Activated CD4-positive, alpha-beta memory T cell treated with anti-CD3 and anti-CD28 coated beads for 36 hours (primary cell): ENCODE results near the gene KRT6B. TPM values are rescaled to one million over a fixed set of nuclear protein-coding genes. Genes with fewer than 3 reads are reported as not detected.

Source experiments
- CTCF ChIA-PET: fragments of 350-600 bp; sonication (Branson Sonifier 250); formaldehyde crosslinking; loops from one replicate; lab custom pipeline; 2021; ENCODE audit warnings: antibody characterized with exemption, inconsistent platforms; lab: Charles Lee
- POLR2A ChIA-PET: fragments of 350-600 bp; sonication (Branson Sonifier 250); formaldehyde crosslinking; loops from one replicate; lab custom pipeline; 2021; ENCODE audit warnings: antibody characterized with exemption; lab: Charles Lee
- DNase-seq: peaks from one replicate; pipeline ENCODE4 v3.0.0-alpha.2; 2020
- H3K27ac Mint-ChIP-seq: one replicate; pipeline ENCODE4 v1.8.0; 2021; ENCODE audit warnings: mixed read lengths
- H3K27me3 Mint-ChIP-seq: one replicate; pipeline ENCODE4 v1.8.0; 2021; ENCODE audit warnings: mixed read lengths
- H3K36me3 Mint-ChIP-seq: one replicate; pipeline ENCODE4 v1.8.0; 2021; ENCODE audit warnings: mixed read lengths
- H3K4me1 Mint-ChIP-seq: one replicate; pipeline ENCODE4 v1.8.0; 2021; ENCODE audit warnings: low read depth, mixed read lengths
- H3K4me3 Mint-ChIP-seq: one replicate; pipeline ENCODE4 v1.8.0; 2021; ENCODE audit warnings: mild to moderate bottlenecking, mixed read lengths
- H3K9me3 Mint-ChIP-seq: one replicate; pipeline ENCODE4 v1.8.0; 2021; ENCODE audit warnings: mixed read lengths
- intact Hi-C: fragments of 100-400 bp; cut with micrococcal nuclease; formaldehyde crosslinking; loops from one replicate; pipeline ENCODE4 v1.15.1; 2023
- total RNA-seq, 2 experiments: library from RNA; stranded (reverse); gene quantifications; one replicate each; pipeline ENCODE4 v1.2.3, GENCODE V29; 2021

Gene KRT6B
- total RNA-seq, 2 experiments from 2014 or later, result not detected

DNA sequence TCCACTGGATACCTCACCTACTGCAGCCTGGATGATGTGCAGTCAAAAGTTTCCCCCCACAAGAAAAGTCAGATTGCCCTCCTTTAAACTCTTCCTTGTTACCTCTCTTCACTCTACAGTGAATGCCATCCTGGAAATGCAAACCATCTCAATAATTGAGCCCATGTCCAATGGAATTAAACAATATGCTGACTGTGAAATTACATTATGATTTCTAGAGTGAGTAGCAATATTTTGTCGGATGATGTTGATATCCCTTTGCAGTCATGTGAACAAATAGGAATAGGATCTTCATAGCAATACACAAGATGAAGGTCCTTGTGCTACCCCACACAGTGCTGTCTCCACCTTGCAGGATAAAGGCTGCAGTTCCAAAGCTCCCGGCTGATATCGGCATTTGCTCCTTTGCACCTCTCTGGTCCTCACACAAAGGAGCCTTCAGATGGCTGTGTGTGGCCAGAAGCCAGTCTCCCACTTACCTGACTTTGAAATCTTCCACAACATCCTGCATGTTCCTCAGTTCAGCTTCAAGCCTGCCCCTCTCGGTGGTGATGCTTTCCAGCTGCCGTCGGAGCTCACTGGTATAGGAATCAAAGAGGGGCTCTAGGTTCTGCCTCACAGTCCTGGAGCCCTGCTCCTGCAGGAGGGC lies 19.3 kb downstream of the KRT6B start:
- H3K36me3 Mint-ChIP-seq, result no peaks in the 10 kb centered on the region
- no peaks in the 10 kb centered on the region for H3K9me3 Mint-ChIP-seq
- H3K4me3 Mint-ChIP-seq, result no peak overlapping the region
- H3K27me3 Mint-ChIP-seq, result peaks cover 11% of the 10 kb centered on the region
- H3K27ac Mint-ChIP-seq, result no peak overlapping the region
- CTCF ChIA-PET, result no interaction called here
- intact Hi-C loops, result no loop called here
- POLR2A ChIA-PET, result no interaction called here
- DNase-seq, result no peak
- H3K4me1 Mint-ChIP-seq, result no peaks in the 10 kb centered on the region

DNA sequence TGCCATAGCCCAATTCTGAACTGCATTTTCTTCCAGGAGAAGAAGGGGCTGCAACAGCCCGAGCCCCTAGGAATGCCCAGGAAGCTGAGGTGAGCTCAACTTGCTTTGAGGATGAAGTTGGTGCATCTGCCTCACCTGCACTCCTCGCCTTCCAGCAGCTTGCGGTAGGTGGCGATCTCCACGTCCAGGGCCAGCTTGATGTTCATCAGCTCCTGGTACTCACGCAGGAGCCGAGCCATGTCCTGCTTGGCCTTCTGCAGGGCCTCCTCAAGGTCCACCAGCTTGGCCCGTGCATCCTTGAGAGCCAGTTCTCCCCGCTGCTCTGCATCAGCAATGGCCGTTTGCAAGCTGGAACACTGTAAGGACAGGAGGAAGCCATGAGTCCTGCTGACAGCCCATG lies 23.8 kb downstream of the KRT6B start:
- H3K27ac Mint-ChIP-seq, result no peak overlapping the region
- peaks cover 12% of the 10 kb centered on the region for H3K27me3 Mint-ChIP-seq
- CTCF ChIA-PET, result interaction anchor here (0.6 to 2.2 kb wide), 4 partner anchors 33 to 452 kb away, joined by 3 to 8 read pairs (median 4); no protein-coding TSS in a partner anchor
- POLR2A ChIA-PET, result no interaction called here
- no peaks in the 10 kb centered on the region for H3K4me1 Mint-ChIP-seq
- H3K36me3 Mint-ChIP-seq, result no peaks in the 10 kb centered on the region
- H3K4me3 Mint-ChIP-seq, result no peak overlapping the region
- no peak for DNase-seq
- intact Hi-C loops, result no loop called here
- H3K9me3 Mint-ChIP-seq, result no peaks in the 10 kb centered on the region

DNA sequence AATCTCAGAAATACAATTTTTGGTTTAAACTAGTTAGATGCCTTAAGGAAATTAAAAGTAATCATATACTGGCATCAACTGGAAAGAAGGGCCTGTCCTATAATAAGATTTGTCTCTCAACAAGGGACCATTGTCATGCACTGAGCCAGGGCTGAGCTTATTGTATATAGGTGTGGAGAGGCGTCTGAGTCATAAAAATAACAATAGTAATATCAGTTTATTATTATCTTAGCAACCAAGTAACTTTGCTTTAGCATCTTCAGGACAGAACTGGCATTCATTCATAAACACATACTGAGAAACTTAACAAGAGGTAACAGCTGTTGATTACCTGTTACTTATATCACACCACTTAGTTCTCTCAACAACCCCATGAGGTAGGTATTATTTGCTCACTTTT lies 24.9 kb downstream of the KRT6B start:
- ChIA-PET POLR2A (no interaction called here), CTCF (interaction anchor here (1.4 to 2.2 kb wide), 2 partner anchors 32 to 453 kb away, joined by 3 to 8 read pairs; no protein-coding TSS in a partner anchor)
- Mint-ChIP-seq H3K27ac (no peak overlapping the region), H3K4me3 (no peak overlapping the region), H3K27me3 (peaks cover 8% of the 10 kb centered on the region), H3K9me3 (no peaks in the 10 kb centered on the region), H3K4me1 (no peaks in the 10 kb centered on the region), H3K36me3 (no peaks in the 10 kb centered on the region)
- intact Hi-C loops, result no loop called here
- DNase-seq, result no peak

DNA sequence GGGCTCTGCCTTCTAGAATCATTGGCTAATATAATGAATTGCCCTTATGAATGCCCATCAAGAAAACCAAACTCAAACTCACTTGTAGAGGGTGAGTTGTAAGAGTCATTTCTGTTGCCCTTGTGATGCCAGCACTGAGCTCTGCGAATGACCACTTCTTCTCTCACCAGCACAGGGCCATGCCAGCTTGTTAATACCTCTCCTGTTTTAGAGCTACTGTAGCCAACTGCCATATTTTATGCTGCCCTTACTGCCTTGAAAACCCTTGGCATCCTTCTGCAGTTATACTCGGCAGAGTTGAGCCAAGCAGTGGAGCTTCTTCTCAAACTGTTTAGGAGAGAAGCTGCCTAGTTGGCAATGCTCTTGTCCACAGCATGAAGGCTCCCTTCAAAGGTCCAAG lies 25.9 kb downstream of the KRT6B start:
- ChIA-PET CTCF (no interaction called here), POLR2A (no interaction called here)
- intact Hi-C loops, result no loop called here
- Mint-ChIP-seq H3K4me3 (no peak overlapping the region), H3K27ac (no peak overlapping the region), H3K27me3 (peaks cover 7% of the 10 kb centered on the region), H3K9me3 (no peaks in the 10 kb centered on the region), H3K36me3 (no peaks in the 10 kb centered on the region), H3K4me1 (no peaks in the 10 kb centered on the region)
- DNase-seq, result no peak

DNA sequence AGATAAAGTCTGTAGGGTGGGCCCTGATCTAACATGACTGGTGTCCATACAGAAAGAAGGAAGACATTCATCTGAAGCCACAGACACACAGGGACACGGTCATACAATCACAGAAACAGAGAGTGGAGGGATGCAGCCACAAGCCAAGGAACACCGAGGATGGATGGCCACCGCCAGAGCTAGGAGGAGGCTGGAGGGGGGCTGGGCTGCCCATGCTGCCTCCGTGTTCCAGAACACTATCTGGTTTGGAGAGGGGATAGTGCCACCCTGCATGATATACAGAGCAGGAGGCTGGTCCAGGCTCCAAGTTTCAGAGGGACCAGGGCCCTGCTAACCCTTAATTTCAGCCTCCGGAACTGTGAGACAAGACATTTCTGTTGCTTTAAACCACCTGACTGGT lies 26.5 kb downstream of the KRT6B start:
- Mint-ChIP-seq H3K27me3 (peaks cover 7% of the 10 kb centered on the region), H3K4me1 (no peaks in the 10 kb centered on the region), H3K36me3 (no peaks in the 10 kb centered on the region), H3K9me3 (no peaks in the 10 kb centered on the region), H3K4me3 (no peak overlapping the region), H3K27ac (no peak overlapping the region)
- no peak for DNase-seq
- ChIA-PET POLR2A (no interaction called here), CTCF (no interaction called here)
- intact Hi-C loops, result no loop called here

DNA sequence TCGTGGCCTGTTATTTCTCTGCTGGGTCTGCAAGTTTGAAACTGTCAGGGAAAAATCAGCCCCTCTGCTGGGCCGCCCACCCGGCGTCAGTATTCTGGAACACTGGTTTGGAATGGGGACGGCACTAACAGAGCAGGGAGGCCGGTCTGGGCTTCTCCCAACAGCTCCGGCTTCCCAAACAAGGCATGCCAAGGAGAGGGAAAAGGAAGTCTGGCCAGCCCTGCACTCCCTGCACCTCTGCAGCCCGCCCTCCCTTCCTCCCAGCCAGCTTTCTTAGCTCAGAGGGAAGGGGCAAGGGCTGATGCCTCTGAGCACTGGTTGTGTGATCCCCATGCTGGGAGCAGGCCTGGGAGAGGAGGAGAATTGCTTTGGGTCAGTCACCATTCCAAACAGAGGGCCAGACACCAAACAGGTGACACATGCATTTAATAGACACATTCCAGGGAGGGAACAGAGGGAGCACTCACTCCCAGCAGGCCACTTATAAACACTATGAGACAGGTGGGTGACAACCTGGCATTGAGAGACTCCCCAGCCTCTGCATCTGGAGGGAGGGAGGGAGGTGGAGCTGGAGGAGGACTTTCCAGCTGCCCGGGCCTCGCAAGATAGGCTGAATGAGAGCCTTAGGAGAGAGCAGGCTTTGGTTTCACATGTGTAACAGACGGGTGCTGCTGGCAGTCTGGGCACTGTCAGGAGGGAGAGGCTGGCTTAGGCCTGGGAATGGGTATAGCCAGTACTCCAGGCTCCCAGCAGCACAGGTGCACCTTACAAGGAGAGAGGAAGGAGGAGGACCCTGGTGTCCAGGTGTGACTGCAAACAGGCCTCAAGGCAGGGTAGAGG lies 28.1 kb downstream of the KRT6B start:
- ChIA-PET POLR2A (no interaction called here), CTCF (no interaction called here)
- H3K4me3 Mint-ChIP-seq, result no peak overlapping the region
- no peaks in the 10 kb centered on the region for H3K4me1 Mint-ChIP-seq
- no peak overlapping the region for H3K27ac Mint-ChIP-seq
- H3K9me3 Mint-ChIP-seq, result no peaks in the 10 kb centered on the region
- intact Hi-C loops, result no loop called here
- no peak for DNase-seq
- H3K36me3 Mint-ChIP-seq, result no peaks in the 10 kb centered on the region
- peaks cover 7% of the 10 kb centered on the region for H3K27me3 Mint-ChIP-seq

DNA sequence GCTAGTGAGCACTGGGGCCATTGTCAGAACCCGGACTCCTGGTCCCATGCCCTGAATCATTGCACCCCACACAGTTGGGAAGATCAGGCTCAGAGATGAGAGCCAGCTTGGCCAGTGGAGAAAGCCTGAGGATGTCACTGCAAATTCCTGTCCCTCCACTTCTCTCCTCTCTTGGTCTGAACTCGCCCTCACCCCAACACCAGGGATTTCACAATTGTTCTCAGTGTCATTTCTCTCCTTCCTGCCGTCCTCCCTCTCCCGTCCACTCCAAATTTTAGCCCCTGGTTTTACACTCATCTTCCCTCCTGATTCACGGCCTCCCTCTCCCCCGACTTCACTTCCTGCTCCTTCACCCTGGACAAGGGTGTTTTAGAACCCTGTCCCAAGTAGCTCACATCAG lies 28.9 kb downstream of the KRT6B start:
- Mint-ChIP-seq H3K4me1 (no peaks in the 10 kb centered on the region), H3K4me3 (no peak overlapping the region), H3K27ac (no peak overlapping the region), H3K9me3 (no peaks in the 10 kb centered on the region), H3K27me3 (peaks cover 7% of the 10 kb centered on the region), H3K36me3 (no peaks in the 10 kb centered on the region)
- intact Hi-C loops, result no loop called here
- POLR2A ChIA-PET, result no interaction called here
- no peak for DNase-seq
- CTCF ChIA-PET, result no interaction called here

DNA sequence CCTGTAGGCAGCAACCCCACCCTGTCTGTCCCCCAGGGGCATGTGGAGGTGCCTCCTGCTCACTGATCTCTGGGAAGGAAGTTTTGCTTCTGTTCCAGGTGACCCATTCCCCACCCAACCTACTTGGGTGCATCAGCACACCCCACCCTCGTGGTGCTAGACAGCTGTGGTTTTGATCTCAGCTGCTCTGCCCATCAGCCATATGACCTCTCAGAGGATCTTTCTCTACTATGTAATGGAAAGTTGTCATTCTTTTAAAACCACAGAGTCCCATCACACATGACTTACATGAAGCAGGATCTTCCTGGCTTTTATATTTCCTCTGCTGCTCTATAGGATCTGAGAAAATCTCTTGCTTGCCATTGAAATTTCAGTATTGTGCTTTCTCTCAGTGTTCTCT lies 32.3 kb downstream of the KRT6B start:
- H3K4me3 Mint-ChIP-seq, result no peak overlapping the region

DNA sequence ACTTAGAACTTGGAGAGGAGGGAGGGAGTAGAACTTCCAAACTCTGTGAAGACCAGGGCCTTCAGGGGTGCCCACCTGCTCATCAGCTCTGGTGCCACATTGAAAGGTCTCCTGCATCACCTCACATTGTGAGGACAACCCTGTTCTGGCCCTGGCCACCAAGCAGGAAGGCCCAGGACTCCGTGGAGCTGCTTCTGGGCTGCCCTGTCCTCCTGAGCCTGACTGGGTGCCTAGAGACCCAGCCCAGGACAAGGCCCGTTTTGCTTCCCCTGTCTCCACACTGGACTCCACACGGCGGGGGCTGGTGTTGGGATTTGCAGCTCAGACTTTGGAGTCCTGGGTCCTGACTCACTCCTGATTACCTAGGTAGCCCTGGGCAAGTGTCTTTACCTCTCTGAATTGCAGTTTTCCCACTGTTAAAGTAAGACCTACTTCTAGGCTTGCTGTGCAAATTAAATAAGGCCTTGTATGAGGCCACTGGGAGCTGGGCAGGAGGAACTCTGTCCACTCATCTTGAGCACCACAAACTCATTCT lies 33.3 kb downstream of the KRT6B start:
- Mint-ChIP-seq H3K9me3 (no peaks in the 10 kb centered on the region), H3K27ac (no peak overlapping the region), H3K36me3 (no peaks in the 10 kb centered on the region), H3K4me3 (no peak overlapping the region), H3K27me3 (peaks cover 9% of the 10 kb centered on the region), H3K4me1 (no peaks in the 10 kb centered on the region)
- DNase-seq, result no peak
- intact Hi-C loops, result no loop called here
- POLR2A ChIA-PET, result no interaction called here
- CTCF ChIA-PET, result interaction anchor here (0.9 kb wide), 1 partner anchor 461 kb away, joined by 3 read pairs; no protein-coding TSS in a partner anchor

More for the DNA sequence above, 32.3 kb downstream of the KRT6B start:
- Mint-ChIP-seq H3K9me3 (no peaks in the 10 kb centered on the region), H3K36me3 (no peaks in the 10 kb centered on the region), H3K4me1 (no peaks in the 10 kb centered on the region), H3K27me3 (peaks cover 7% of the 10 kb centered on the region), H3K27ac (no peak overlapping the region)
- ChIA-PET CTCF (interaction anchor here (0.9 kb wide), 1 partner anchor 459 kb away, joined by 3 read pairs; no protein-coding TSS in a partner anchor), POLR2A (no interaction called here)
- DNase-seq, result no peak
- intact Hi-C loops, result no loop called here

DNA sequence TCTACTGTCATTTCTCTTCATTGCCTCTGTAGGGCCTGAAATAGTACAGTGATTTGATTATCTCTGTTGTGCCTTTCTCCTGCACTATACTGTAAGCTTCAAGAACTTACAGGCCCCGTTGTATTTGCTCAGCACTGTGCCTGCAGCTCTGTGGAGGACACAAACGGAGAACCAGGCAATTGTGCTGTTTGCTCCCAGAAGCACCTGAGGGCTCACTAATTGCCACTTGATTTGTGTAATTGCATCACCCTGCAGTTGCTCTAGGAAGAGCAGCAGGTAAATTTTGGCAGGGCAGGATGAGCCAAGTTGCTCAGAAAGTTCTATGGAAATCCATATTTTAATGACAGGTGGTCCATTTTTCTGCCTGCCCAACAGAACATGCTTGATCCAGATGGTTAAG lies 34.2 kb downstream of the KRT6B start:
- ChIA-PET POLR2A (no interaction called here), CTCF (no interaction called here)
- Mint-ChIP-seq H3K4me1 (no peaks in the 10 kb centered on the region), H3K27ac (no peak overlapping the region), H3K9me3 (no peaks in the 10 kb centered on the region), H3K4me3 (no peak overlapping the region), H3K27me3 (peaks cover 10% of the 10 kb centered on the region), H3K36me3 (no peaks in the 10 kb centered on the region)
- no peak for DNase-seq
- intact Hi-C loops, result no loop called here

DNA sequence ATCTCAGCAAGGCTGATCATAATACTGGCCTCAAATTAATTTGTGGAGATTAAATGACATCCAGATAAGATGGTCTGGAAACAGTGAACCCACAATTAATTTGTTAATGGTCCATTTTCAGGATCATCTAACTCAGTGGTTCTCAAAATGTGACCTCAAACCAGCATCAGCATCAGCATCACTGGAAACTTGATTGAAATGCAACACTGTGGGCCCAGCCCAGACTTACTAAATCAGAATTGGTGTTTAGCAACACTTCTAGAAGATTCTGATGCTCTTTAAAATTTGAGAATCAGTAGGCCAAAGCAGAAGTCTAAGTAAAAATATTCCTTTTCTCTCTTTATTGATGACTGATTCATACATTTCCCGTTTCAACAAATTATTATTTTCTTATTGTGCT lies 35.2 kb downstream of the KRT6B start:
- CTCF ChIA-PET, result no interaction called here
- intact Hi-C loops, result no loop called here
- H3K4me1 Mint-ChIP-seq, result no peaks in the 10 kb centered on the region
- H3K9me3 Mint-ChIP-seq, result no peaks in the 10 kb centered on the region
- H3K27me3 Mint-ChIP-seq, result peaks cover 8% of the 10 kb centered on the region
- H3K4me3 Mint-ChIP-seq, result no peak overlapping the region
- H3K36me3 Mint-ChIP-seq, result no peaks in the 10 kb centered on the region
- H3K27ac Mint-ChIP-seq, result no peak overlapping the region
- DNase-seq, result no peak
- POLR2A ChIA-PET, result no interaction called here

DNA sequence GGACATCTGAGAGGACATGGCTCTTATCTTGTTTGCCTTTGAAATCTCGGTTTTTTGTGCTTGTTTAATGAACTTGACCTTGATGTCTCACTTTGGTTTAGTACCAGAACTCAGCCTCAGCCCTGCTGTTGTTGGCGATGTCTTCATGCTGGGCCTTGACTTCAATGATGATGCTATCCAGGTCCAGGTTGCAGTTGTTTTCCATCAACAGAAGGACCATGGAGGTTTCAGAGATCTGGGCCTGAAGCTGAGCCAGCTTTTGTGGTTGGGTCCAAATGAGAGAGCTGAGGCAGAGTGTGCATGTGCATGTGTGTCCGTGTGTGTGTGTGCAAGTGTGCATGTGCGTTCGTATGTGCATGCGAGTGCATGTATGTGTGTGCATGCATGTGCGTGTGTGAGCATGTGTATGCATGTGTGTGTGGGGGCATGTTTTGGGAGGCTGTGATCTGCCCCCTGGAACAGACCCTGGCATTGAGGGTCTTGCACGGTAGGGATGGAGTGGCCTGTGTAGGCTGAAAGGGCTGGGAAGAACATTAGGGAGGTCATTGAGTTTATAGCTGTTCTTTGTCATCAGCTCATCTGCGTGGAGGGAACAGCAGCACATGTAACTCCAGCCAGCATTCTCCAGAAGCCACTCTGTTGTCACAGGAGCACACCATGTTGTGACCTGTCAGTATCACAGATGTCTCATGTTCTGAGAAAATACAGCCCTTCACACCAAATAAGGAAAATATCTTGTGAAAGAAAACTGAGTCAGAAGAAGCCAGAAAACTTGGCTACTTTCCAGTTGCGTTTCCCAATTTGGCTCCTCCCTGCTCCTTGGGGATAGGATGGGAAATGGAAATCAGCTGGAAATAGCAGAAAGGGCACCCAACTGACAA lies 35.8 kb downstream of the KRT6B start:
- CTCF ChIA-PET, result no interaction called here
- H3K27ac Mint-ChIP-seq, result no peak overlapping the region
- POLR2A ChIA-PET, result no interaction called here

More for the DNA sequence above, 35.8 kb downstream of the KRT6B start:
- Mint-ChIP-seq H3K4me1 (no peaks in the 10 kb centered on the region), H3K9me3 (no peaks in the 10 kb centered on the region), H3K27me3 (peaks cover 4% of the 10 kb centered on the region), H3K4me3 (no peak overlapping the region), H3K36me3 (no peaks in the 10 kb centered on the region)
- DNase-seq, result no peak
- intact Hi-C loops, result no loop called here
